ENCODE results near the gene EML4.
"Not testable (repeated sequence)": the region's sequence is repeated elsewhere in the genome, so short reads cannot be mapped to it uniquely, and the experiment has no call there.

- TF ChIP-seq POLR2A, CTCF (IDR thresholded peaks at IDR 0.05): not testable (repeated sequence)
Observed at GRCh38 chr2:42126873-42127272, 42.3 kb upstream of the EML4 start.
